ENCODE data around the gene FADS2.
A peak's percentile ranks its signal among the peaks of the same experiment; 100 is the strongest.

Gene FADS2

DNA sequence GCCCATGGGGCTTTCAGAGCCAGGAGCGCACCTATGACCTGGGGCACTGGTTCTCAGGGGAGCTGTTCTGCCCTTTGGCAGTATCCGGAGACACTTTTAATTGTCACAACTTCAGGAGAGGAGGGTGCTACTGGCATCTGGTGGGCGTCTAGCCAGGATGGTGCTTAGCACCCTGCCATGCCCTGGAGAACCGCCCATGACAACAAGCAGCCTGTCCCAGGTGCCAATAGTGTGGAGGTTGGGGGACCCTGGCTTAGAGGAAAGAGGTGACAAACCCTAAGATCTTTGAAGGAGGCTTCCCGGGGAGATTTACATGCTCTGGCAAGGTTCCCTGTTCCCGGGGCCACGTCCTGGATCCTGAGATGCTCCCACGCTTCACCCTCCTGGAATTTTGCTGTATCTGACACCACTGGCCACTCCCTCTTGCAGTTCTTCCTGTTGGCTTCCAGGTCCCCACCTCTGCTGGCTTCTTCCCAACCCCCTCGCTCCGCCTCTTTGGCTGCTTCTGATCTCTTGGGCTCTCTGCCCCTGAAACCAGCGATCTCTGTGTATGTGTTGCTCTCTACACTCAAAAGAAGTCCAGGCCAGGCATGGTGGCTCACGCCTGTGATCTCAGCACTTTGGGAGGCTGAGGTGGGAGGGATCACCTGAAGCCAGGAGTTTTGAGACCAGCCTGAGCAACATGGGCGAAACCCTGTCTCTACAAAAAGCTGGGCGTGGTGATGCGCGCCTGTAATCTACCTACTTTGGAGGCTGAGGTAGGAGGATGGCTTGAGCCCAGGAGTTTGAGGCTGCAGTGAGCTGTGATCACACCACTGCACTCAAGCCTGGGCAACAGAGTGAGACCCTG is 32.2 kb downstream of the FADS2 start:
- H3K27me3 ChIP-seq (ENCODE audit: insufficient read depth, poor library complexity, severe bottlenecking): no peaks in the 10 kb centered on the region
- DNase-seq (ENCODE audit: low spot score) (no peak), ATAC-seq (ENCODE audit: low read depth) (no peak)
- H3K4me1 ChIP-seq (ENCODE audit: insufficient read depth, poor library complexity, severe bottlenecking): no peaks in the 10 kb centered on the region
- no peak overlapping the region for H3K4me3 ChIP-seq (ENCODE audit: severe bottlenecking)
- TF ChIP-seq, protein P1, sequence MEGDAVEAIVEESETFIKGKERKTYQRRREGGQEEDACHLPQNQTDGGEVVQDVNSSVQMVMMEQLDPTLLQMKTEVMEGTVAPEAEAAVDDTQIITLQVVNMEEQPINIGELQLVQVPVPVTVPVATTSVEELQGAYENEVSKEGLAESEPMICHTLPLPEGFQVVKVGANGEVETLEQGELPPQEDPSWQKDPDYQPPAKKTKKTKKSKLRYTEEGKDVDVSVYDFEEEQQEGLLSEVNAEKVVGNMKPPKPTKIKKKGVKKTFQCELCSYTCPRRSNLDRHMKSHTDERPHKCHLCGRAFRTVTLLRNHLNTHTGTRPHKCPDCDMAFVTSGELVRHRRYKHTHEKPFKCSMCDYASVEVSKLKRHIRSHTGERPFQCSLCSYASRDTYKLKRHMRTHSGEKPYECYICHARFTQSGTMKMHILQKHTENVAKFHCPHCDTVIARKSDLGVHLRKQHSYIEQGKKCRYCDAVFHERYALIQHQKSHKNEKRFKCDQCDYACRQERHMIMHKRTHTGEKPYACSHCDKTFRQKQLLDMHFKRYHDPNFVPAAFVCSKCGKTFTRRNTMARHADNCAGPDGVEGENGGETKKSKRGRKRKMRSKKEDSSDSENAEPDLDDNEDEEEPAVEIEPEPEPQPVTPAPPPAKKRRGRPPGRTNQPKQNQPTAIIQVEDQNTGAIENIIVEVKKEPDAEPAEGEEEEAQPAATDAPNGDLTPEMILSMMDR (IDR thresholded peaks at IDR 0.05; ENCODE audit: poor library complexity, severe bottlenecking): no peak
- no peak overlapping the region for H3K27ac ChIP-seq (ENCODE audit: poor library complexity, severe bottlenecking)
- peaks cover 97% of the 10 kb centered on the region for H3K36me3 ChIP-seq (ENCODE audit: low read depth)
- H3K9me3 ChIP-seq (ENCODE audit: severe bottlenecking): no peaks in the 10 kb centered on the region

- Histone ChIP-seq H3K4me3 (ENCODE audit: severe bottlenecking) (no peak overlapping the region), H3K9me3 (ENCODE audit: severe bottlenecking) (no peaks in the 10 kb centered on the region), H3K36me3 (ENCODE audit: low read depth) (peaks cover 97% of the 10 kb centered on the region), H3K27me3 (ENCODE audit: insufficient read depth, poor library complexity, severe bottlenecking) (no peaks in the 10 kb centered on the region), H3K4me1 (ENCODE audit: insufficient read depth, poor library complexity, severe bottlenecking) (no peaks in the 10 kb centered on the region), H3K27ac (ENCODE audit: poor library complexity, severe bottlenecking) (no peak overlapping the region)
- no peak for DNase-seq (ENCODE audit: low spot score)
- TF ChIP-seq, protein P1 (IDR thresholded peaks at IDR 0.05; ENCODE audit: poor library complexity, severe bottlenecking): no peak
- no peak for ATAC-seq (ENCODE audit: low read depth)
Observed at GRCh38 chr11:61861634-61862033, 33.5 kb downstream of the FADS2 start.

DNA sequence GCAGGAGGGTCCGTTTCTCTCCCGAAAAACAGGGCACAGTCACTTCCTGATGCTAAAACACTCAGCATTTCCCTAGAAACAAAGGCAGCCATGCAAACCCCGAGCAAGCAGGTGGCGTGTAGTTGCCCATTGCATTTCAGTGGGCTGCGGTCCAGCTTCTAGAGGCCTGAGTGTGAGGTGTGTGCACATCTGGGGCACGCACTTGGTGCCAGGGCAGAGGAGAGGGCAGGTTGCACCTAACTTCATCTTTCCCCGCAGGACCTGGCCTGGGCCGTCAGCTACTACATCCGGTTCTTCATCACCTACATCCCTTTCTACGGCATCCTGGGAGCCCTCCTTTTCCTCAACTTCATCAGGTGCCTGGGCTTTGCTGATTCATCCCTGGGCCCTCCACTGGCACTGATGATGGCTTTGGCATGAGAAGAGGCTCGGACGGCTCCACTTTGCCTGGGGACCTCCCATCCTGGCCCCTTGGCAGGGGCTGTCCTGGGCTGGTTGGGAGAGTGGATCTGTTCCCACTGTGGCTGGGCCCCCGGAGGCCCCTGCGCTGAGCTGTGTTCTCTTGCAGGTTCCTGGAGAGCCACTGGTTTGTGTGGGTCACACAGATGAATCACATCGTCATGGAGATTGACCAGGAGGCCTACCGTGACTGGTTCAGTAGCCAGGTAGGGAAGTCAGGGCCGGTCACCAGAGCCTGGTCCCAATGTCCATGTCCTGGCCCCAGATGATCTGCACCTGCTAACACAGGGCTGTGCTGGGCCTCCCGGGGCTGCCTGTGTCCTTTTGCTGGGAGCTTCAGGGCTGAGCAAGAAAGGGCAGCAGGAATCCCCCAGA is 34.8 kb downstream of the FADS2 start:
- Histone ChIP-seq H3K36me3 (ENCODE audit: low read depth) (peaks cover 85% of the 10 kb centered on the region), H3K27me3 (ENCODE audit: insufficient read depth, poor library complexity, severe bottlenecking) (no peaks in the 10 kb centered on the region), H3K4me3 (ENCODE audit: severe bottlenecking) (no peak overlapping the region), H3K27ac (ENCODE audit: poor library complexity, severe bottlenecking) (no peak overlapping the region), H3K4me1 (ENCODE audit: insufficient read depth, poor library complexity, severe bottlenecking) (no peaks in the 10 kb centered on the region), H3K9me3 (ENCODE audit: severe bottlenecking) (no peaks in the 10 kb centered on the region)
- ATAC-seq (ENCODE audit: low read depth): no peak
- DNase-seq (ENCODE audit: low spot score): peak; percentile 56
- TF ChIP-seq, protein P1 (IDR thresholded peaks at IDR 0.05; ENCODE audit: poor library complexity, severe bottlenecking): no peak

- Histone ChIP-seq H3K27ac (ENCODE audit: poor library complexity, severe bottlenecking) (no peak overlapping the region), H3K27me3 (ENCODE audit: insufficient read depth, poor library complexity, severe bottlenecking) (no peaks in the 10 kb centered on the region), H3K4me1 (ENCODE audit: insufficient read depth, poor library complexity, severe bottlenecking) (no peaks in the 10 kb centered on the region), H3K36me3 (ENCODE audit: low read depth) (peaks cover 78% of the 10 kb centered on the region), H3K4me3 (ENCODE audit: severe bottlenecking) (no peak overlapping the region), H3K9me3 (ENCODE audit: severe bottlenecking) (no peaks in the 10 kb centered on the region)
- no peak for ATAC-seq (ENCODE audit: low read depth)
- DNase-seq (ENCODE audit: low spot score): no peak
- TF ChIP-seq, protein P1 (IDR thresholded peaks at IDR 0.05; ENCODE audit: poor library complexity, severe bottlenecking): no peak
Observed at GRCh38 chr11:61863548-61864081, 35.5 kb downstream of the FADS2 start.

Measured in RWPE2 (cell line).